Measurements from ENCODE around the gene CCDC80. TPM values are rescaled to one million over a fixed set of nuclear protein-coding genes. Genes with fewer than 3 reads are reported as not detected.

Gene CCDC80, protein sequence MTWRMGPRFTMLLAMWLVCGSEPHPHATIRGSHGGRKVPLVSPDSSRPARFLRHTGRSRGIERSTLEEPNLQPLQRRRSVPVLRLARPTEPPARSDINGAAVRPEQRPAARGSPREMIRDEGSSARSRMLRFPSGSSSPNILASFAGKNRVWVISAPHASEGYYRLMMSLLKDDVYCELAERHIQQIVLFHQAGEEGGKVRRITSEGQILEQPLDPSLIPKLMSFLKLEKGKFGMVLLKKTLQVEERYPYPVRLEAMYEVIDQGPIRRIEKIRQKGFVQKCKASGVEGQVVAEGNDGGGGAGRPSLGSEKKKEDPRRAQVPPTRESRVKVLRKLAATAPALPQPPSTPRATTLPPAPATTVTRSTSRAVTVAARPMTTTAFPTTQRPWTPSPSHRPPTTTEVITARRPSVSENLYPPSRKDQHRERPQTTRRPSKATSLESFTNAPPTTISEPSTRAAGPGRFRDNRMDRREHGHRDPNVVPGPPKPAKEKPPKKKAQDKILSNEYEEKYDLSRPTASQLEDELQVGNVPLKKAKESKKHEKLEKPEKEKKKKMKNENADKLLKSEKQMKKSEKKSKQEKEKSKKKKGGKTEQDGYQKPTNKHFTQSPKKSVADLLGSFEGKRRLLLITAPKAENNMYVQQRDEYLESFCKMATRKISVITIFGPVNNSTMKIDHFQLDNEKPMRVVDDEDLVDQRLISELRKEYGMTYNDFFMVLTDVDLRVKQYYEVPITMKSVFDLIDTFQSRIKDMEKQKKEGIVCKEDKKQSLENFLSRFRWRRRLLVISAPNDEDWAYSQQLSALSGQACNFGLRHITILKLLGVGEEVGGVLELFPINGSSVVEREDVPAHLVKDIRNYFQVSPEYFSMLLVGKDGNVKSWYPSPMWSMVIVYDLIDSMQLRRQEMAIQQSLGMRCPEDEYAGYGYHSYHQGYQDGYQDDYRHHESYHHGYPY
- 100 to 1,000 TPM in 2 of 3 donors, 10 to 100 TPM in 1; 68.3 to 115 (median 112) TPM for polyA plus RNA-seq (ENCODE audit: insufficient read length in 3 of 3)
- long read RNA-seq, donor 1, transcript CCDC80-207 (3 exons, 681 nt): major isoform, 14 of 36 reads
- long read RNA-seq, donor 1, partial matches to known transcripts: 22 of 36 reads
- long read RNA-seq, donor 1, other reads (novel, unspliced or antisense): 0 of 36 reads
- long read RNA-seq, donor 2, transcript CCDC80-207 (3 exons, 681 nt): major isoform, 21 of 27 reads
- long read RNA-seq, donor 2, partial matches to known transcripts: 6 of 27 reads
- long read RNA-seq, donor 2, other reads (novel, unspliced or antisense): 0 of 27 reads
- long read RNA-seq, donor 3, full-length matches to known transcripts: 27 of 82 reads
- long read RNA-seq, donor 3, partial matches to known transcripts: 55 of 82 reads
- long read RNA-seq, donor 3, other reads (novel, unspliced or antisense): 0 of 82 reads
- long read RNA-seq, donor 4, transcript CCDC80-207 (3 exons, 681 nt): major isoform, 6 of 27 reads
- long read RNA-seq, donor 4, partial matches to known transcripts: 21 of 27 reads
- long read RNA-seq, donor 4, other reads (novel, unspliced or antisense): 0 of 27 reads
- long read RNA-seq, donor 5: 0 reads
- long read RNA-seq, donor 6, transcript CCDC80-207 (3 exons, 681 nt): major isoform, 13 of 42 reads
- long read RNA-seq, donor 6, partial matches to known transcripts: 29 of 42 reads
- long read RNA-seq, donor 6, other reads (novel, unspliced or antisense): 0 of 42 reads
- long read RNA-seq, donor 7, full-length matches to known transcripts: 20 of 65 reads
- long read RNA-seq, donor 7, partial matches to known transcripts: 45 of 65 reads
- long read RNA-seq, donor 7, other reads (novel, unspliced or antisense): 0 of 65 reads
- long read RNA-seq, donor 8, transcript CCDC80-207 (3 exons, 681 nt): major isoform, 20 of 48 reads
- long read RNA-seq, donor 8, partial matches to known transcripts: 28 of 48 reads
- long read RNA-seq, donor 8, other reads (novel, unspliced or antisense): 0 of 48 reads
- long read RNA-seq, donor 9, full-length matches to known transcripts: 11 of 24 reads
- long read RNA-seq, donor 9, partial matches to known transcripts: 13 of 24 reads
- long read RNA-seq, donor 9, other reads (novel, unspliced or antisense): 0 of 24 reads
- long read RNA-seq, donor 10, transcript CCDC80-207 (3 exons, 681 nt): major isoform, 18 of 34 reads
- long read RNA-seq, donor 10, partial matches to known transcripts: 16 of 34 reads
- long read RNA-seq, donor 10, other reads (novel, unspliced or antisense): 0 of 34 reads
- long read RNA-seq, donor 11, full-length matches to known transcripts: 9 of 39 reads
- long read RNA-seq, donor 11, partial matches to known transcripts: 30 of 39 reads
- long read RNA-seq, donor 11, other reads (novel, unspliced or antisense): 0 of 39 reads
- long read RNA-seq, donor 12, transcript CCDC80-207 (3 exons, 681 nt): major isoform, 8 of 17 reads
- long read RNA-seq, donor 12, partial matches to known transcripts: 9 of 17 reads
- long read RNA-seq, donor 12, other reads (novel, unspliced or antisense): 0 of 17 reads
- long read RNA-seq, donor 13, transcript CCDC80-207 (3 exons, 681 nt): major isoform, 28 of 74 reads
- long read RNA-seq, donor 13, partial matches to known transcripts: 44 of 74 reads
- long read RNA-seq, donor 13, other reads (novel, unspliced or antisense): 0 of 74 reads
- long read RNA-seq, donor 14, full-length matches to known transcripts: 10 of 41 reads
- long read RNA-seq, donor 14, partial matches to known transcripts: 31 of 41 reads
- long read RNA-seq, donor 14, other reads (novel, unspliced or antisense): 0 of 41 reads
- long read RNA-seq, donor 15, full-length matches to known transcripts: 12 of 23 reads
- long read RNA-seq, donor 15, partial matches to known transcripts: 11 of 23 reads
- long read RNA-seq, donor 15, other reads (novel, unspliced or antisense): 0 of 23 reads
- long read RNA-seq, donor 16, full-length matches to known transcripts: 21 of 110 reads
- long read RNA-seq, donor 16, partial matches to known transcripts: 89 of 110 reads
- long read RNA-seq, donor 16, other reads (novel, unspliced or antisense): 0 of 110 reads

DNA sequence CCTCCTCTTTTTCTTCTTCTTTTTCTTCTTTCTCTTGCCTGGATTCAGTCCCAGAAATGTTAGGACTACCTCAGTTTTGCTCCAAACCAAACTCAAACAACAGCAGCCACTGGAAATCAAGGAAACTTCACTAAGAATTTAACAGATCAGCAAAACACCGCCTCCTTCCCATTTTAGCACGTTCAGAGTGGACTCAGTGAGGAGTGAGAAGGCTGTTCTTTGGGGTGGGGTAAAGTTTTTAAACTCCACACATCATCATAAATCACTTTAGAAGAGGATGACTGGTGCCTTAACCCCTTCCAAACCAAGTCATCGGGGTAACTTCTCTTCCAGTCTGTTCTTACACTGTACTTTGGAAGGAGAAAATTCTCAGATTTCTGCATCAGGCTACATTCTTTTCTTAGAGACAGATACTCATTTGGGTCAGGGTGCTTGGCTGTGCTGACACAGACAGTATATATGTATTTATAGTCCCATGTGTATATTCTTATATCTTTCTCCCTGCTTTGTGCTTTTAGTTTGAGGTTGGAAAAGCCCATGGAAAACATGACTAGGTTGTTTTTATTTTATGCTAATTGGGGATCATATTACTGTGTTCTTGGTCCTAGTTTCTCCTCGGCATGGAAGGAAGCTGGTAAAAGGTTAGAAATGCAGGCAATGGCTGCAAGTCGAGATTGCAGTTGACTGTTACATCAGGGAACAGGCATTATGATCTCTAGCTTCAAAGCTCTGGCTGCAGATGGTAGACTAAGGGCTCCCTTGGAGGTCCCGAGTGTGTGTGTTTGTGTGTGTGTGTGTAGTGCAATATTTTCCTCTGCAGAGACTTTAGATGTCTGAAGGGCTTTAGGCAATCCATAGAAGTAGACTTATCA lies at the start of gene CCDC80:
Gene CCDC80, minus strand, starts transcription at position 214 of the 872 bp plus-strand sequence. CDS start 1,238 bp downstream, outside the sequence.
- peak; percentile 59 to 90 (median 83) for DNase-seq (ENCODE audit: extremely low read depth in 1 of 11, low read depth in 9 of 11, low spot score in 4 of 11)

DNA sequence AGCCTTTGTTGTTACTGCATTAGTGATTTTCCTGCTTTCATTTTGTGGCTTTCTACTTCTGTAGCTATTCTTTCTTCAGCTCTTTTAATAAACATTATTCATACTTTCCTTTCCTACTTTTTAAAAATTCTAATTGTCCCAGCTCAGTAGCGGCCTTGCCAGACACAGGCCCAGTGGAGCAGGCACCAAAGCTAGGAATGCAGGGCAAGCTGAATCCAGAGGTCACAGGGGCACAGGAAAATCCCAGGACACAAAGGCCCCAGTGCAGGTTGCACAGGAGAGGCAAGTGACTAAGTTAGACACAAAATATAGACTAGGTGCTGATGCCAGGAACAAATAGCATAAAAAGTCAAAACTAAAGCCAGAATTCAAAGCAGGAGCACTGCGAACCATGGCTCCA lies 49.0 kb upstream of the CCDC80 start:
- DNase-seq (ENCODE audit: extremely low read depth in 1 of 11, low read depth in 9 of 11, low spot score in 4 of 11): no peak

DNA sequence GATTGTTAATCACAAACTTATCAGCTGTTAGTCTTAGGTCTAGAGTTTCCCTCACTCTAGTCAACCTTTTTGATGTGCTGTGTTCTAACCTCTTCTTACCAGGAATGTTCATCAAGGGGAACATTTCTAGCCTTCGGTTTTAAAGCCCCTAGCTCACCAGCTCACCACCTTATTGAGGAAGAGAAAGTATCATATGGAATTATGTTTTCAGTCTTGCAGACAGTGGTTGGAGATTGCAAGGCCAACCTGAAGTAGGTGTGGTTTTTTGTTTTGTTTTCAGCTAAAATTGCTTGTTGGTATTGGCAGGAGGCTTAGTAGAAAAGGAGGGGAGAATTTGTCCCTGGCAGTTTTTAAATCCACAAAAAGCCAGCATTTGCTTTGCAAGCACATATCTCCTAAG lies 48.4 kb upstream of the CCDC80 start:
- no peak for DNase-seq (ENCODE audit: extremely low read depth in 1 of 11, low read depth in 9 of 11, low spot score in 4 of 11)

DNA sequence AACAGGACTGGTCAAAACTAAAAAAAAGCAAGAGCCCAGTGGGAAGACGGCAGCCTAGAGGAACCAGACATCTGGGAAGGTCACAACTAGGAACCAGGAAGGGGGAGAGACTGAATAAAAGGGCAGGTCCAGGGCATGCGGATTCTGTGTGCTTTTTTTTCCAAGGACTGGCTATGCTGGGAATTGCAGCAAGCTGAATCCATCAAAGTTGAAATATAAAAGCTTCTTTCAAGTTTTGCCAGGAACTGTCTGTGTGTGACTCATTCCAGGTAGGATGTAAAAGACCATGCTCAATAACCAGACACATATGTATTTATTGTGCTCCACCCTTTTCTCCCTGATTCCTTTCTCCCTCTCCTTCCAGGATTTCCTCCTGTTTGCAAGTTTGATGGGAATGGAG lies 47.9 kb upstream of the CCDC80 start:
- DNase-seq (ENCODE audit: extremely low read depth in 1 of 11, low read depth in 9 of 11, low spot score in 4 of 11): no peak

DNA sequence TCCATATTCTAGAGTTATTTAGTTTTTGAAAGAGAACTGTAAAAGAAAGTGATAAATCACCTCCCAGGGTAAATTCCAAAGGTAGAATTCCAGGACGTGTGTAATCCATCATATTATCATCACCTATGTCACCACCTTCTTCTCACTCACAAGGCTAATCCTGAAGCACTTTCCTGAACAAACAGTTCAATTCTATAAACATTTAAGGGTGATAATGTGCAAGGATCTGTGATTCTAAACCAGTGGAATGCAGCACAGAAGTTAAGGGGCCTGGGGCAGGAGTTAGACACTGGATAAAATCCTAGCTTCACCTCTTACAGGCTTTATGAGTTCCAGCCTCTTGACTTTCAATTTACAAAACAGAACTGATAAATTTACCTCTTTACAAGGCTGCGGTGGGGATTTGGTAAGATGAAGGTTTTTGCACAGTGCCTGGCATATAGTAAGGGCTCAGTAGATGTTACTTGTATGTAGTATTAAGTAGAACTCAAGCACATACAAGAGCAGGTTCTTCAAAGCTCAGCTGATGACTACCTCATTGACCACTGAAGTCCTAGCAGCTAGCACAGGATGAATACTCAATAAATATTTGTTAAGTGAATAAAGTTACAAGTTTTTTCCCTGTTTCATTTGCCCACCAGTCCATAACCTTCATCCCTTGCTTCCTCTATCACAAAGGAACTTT lies 47.3 kb upstream of the CCDC80 start:
- no peak for DNase-seq (ENCODE audit: extremely low read depth in 1 of 11, low read depth in 9 of 11, low spot score in 4 of 11)

DNA sequence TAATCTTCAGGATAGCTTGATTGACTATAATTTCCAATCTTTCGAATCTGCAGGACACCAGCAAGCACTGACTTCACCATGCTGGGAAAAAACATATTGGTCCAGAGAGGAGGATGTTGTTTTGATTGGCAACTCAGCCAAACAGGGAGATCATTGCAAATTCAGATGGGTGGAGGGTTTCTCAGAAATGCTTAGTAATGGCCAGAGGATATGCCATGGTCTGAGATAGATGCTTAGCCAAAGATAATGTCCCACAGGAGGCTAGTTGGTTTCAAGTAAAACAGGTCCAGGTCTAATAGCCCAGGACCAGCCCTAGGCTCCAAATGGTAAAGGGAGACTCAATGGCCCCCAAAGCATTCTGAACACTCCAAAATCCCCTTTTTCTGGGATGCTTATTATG lies 46.7 kb upstream of the CCDC80 start:
- DNase-seq (ENCODE audit: extremely low read depth in 1 of 11, low read depth in 9 of 11, low spot score in 4 of 11): no peak

DNA sequence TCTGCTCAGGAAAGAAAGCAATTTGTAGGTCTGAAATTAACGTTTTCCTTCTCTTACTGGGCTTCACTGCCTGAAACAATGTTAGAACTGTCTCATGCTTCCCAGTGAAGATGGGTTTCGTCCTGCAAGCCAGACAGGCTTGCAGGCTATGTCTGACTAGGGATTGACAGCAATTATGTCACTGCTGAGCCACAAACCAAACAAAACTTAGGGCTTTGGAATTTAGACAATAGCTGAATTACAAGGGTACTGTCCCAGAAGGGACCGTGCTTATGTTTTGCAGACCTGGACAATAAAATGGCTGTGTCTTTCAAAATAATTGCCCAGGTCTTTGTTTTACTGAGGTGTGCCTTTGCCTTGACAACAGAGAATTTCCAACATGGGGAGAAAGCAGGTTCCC lies 46.3 kb upstream of the CCDC80 start:
- no peak for DNase-seq (ENCODE audit: extremely low read depth in 1 of 11, low read depth in 9 of 11, low spot score in 4 of 11)

DNA sequence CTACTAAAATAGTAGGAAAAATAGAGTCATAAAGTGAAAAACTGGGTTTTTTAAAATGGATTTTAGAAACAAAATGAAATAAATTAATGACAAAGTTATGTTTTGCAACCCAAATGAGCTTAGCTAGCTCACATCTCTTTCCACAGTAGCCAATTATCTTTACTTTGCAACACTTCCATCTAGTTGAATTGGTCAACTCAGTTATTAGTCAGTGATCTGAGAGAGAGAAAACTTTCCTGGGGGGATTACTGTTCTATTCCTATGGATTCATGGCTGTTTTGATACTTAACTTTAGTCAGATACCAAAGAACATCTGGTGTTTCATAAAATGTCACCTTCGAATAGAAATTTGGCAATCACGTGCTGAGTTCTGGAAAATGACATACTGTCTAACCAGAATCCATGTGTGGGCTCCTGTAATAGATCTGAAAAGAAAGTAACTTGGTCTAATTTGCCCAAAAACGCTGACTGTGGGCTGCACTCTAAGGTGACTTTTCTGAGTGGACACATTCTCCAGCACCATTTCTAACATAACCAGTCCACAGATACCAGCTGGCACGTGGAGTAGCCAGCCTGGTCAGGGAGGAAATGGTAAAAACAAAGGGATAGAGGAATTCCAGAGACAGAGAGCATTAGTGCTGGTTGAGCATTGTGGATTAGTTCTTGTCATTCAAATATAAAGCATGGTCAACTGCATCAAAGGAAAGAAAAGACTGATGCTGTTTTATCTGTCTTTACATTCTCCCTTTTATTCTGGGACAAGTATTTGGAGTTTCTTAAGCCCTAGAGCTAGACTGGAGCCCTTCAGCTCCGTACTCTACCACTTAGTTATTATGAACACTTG lies 45.2 kb upstream of the CCDC80 start:
- DNase-seq (ENCODE audit: extremely low read depth in 1 of 11, low read depth in 9 of 11, low spot score in 4 of 11): no peak

DNA sequence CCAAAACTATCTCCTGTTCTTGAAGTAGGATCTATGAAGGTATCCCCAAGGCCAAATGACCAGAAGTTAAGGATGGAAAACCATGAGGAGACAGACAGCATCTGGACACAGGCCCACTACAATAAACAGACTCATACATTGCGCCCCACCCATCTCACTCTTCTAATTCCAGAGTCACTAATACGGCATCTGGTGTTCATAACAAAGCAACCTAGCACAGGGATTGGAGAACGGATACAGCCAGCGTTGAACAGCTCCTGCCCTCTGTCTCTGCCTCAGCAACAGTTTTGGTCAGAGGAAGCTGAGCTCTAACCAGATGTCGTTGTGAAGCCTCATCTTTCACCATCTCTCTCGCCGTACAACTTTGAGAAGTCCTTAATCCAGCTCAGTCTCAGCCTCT lies 44.5 kb upstream of the CCDC80 start:
- DNase-seq (ENCODE audit: extremely low read depth in 1 of 11, low read depth in 9 of 11, low spot score in 4 of 11): no peak

DNA sequence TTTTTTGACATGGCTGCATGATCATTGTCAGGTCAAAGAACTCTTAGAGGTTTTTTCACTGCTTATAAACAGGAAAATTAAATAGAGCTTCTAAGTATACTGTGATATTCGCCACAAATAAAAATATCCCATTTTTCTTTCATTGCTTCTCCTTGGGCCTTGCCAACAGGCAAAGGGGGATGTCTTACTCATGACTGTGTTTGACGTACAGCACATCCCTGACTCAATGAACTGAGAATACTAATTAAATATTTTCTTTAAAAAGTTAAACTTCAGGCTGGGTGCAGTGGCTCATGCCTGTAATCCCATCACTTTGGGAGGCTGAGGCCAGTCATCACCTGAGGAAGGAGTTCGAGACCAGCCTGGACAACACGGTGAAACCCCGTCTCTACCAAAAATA lies 41.4 kb upstream of the CCDC80 start:
- no peak for DNase-seq (ENCODE audit: extremely low read depth in 1 of 11, low read depth in 9 of 11, low spot score in 4 of 11)

DNA sequence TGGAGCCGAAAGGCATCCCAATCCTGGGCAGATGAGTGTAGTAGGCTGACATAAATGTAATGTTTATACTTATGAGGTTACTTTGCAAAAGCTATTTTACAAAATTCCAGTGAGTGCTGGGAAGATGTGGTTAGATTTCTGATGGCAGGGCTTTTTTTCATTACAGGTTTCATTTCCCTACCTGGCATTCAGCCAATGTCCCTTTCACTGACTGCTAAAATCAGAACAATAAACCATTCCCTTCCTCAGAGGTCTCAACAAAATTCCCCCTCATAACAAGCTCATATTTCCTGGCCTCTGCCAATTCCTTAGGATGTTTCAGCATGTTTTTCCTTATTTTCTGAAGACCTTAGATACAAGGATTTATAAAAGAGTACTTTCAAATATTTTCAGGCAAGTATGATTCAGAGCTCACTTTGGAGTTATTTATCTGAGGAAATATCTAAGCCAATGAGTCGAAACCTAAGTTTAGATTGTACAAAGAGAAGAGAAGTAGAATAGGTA lies 40.9 kb upstream of the CCDC80 start:
- DNase-seq (ENCODE audit: extremely low read depth in 1 of 11, low read depth in 9 of 11, low spot score in 4 of 11): no peak

DNA sequence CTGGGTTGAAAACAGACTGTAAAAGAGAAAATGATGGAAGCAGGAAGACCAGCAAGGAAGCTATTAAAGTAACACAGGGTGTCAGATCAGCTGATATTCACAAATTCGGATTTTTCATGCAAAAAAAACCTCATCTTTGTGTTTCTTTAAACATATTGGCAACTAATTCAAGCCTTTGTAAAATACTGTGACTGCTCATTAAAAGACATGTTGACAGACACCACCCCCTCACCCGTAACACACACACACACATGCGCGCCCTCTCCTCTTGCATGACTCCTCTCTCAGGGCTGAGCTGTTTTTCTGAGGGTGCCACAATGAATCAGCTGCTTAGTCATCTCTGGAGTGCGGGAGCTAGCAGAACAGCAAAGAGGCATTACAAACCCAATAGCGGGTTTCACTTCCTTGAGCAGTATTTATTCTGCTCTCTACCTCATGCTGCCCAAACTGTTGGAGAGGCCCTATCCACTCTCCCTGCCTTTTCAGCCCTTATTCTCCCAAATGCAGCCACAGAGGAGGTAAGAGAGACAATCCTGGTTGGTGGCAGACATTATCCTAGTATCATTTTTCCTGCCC lies 35.8 kb upstream of the CCDC80 start:
- DNase-seq (ENCODE audit: extremely low read depth in 1 of 11, low read depth in 9 of 11, low spot score in 4 of 11): peak in 6 of 11 donors; percentile 8 to 37 (median 28)
